IPS DF 4.7 (cell line): ENCODE measurements around the gene FARP1.

Source experiments
- DNase-seq: peaks from one replicate; pipeline ENCODE4 v3.0.0-alpha.2; 2013; ENCODE audit warnings: low spot score; ENCODE audit errors: extremely low read depth

FARP1 gene

GRCh38 chr13:98142380-98143156 lies at the start of gene FARP1:
Gene FARP1, plus strand, starts transcription at chr13:98143094. Its CDS starts 70,149 bp downstream, at chr13:98213243.
- DNase-seq: no peak

DNA sequence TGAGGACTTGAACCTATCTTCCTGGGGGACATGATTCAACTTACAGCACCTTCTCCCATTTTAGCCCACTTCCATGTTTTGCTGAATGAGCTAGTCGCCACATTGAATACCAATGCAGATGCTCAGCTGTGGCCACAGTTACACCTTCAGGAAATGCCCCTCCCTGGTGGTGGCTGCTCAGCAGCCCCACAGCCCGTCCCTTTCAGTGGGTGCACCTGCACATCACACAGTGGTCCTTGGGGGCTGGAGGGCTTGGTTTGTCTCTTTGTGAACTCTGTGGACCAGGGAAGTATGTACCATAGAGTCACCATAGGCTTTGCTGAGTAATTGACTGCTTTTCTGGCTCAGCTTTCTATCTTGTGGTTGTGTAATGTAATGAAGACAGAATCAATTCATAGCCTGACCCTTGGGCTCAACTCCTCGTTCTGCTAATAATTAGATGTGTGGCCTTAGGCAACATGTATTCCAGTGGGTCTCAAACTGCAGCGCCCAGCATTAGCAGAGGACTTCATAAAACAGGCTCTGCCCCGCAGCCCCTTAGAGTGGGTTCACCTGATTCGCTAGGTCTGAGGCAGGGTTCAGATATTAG lies 48.1 kb upstream of the FARP1 start:
- no peak for DNase-seq

GRCh38 chr13:98096059-98096458 lies 46.8 kb upstream of the FARP1 start:
- DNase-seq: no peak

DNA sequence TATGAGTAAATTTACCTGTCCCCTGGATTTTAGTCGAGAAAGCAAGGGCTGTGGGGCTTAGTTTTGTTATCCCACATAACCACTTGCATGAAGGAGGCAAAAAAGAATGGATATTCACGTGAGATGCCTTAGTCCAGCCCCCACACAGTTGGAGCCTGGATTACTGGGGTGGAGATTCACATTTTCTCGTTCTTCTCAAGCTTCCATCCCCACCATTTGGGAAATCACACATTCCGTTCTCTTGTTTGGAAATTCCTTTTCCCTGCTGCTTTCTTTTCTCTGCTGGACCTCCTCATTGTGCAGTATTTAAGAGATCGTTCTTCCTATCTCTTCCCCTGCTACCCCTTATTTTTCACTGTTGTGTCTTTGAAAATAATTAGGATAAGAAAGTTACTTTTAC lies 45.1 kb upstream of the FARP1 start:
- DNase-seq: no peak

DNA sequence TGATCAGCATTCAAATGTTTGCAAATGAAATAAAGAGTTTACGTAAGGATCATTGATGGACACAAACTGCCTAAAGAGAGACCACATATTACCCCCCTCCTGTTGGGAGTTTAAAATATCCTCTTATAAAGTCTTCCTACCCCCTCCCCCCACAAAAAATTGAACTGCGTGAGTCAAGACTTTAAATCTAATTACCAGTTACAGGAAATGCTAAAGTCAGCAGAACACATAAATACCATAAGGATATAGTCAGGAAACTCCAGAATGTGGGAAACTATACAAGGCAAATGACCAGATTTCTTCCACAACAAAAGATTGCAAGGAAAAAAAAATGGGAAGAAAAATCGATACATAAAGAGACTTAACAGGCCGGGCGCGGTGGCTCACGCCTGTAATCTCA lies 44.4 kb upstream of the FARP1 start:
- no peak for DNase-seq

GRCh38 chr13:98099627-98100026 lies 43.3 kb upstream of the FARP1 start:
- no peak for DNase-seq

DNA sequence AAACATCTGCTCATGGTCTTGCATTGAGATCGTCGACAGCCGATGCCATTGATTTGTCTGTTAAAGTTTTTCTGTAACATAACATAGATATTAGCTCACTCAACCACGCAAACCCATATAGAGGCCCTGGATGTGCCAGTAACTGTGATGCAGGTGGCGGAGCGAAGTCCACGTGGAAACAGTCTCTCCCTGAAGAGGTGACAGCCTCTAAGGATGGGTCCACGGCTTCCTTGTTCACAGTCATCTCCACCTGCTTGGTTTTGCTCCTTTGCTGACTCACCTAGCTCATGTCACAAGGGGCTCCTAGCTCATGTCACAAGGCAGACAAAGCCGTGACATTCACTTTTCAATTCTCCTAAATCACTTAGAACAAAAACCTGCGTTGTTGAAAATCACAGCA lies 42.4 kb upstream of the FARP1 start:
- DNase-seq: no peak

- DNase-seq: no peak
Measured at GRCh38 chr13:98103531-98103930, 39.4 kb upstream of the FARP1 start.

- no peak for DNase-seq
Measured at GRCh38 chr13:98103942-98104880, 38.7 kb upstream of the FARP1 start.

GRCh38 chr13:98105929-98106336 lies 37.0 kb upstream of the FARP1 start:
- no peak for DNase-seq

DNA sequence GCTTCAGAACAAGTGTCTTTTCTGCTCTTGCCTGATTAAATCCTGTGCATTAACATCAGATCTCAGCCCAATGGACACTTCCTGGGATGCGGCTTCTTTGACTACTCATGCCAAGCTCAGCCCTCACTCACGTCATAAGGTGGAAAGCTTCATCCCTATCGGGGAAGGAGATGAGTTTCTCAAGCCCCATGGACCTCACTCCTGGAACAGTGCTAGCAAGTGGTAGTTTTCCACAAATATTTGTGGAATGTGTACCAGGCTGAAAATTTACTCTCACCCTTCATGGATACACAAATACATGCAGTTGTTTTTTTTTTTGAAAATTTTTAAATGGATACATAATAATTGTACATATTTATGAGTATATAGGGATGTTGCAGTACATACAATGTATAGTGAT lies 34.6 kb upstream of the FARP1 start:
- DNase-seq: no peak

- no peak for DNase-seq
Measured at GRCh38 chr13:98109226-98109853, 33.6 kb upstream of the FARP1 start.

DNA sequence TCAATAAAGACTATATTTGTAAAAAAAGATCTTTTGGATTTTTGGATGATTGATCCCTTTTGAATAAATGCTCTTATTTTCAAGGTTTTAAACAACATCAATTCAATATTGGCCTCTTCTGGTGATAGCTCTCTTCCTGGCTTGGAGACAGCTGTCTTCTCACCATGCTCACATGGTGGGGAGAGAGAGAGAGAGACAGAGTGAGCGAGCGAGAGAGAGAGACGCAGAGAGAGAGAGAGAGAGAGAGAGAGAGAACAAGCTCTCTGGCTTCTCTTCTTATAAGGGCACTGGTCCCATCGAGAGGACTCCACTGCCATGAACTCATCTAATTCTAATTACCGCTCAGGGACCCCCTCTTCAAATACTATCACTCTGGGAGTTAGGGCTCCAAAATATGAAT lies 32.1 kb upstream of the FARP1 start:
- DNase-seq: no peak

GRCh38 chr13:98111168-98112098 lies 31.5 kb upstream of the FARP1 start:
- no peak for DNase-seq

DNA sequence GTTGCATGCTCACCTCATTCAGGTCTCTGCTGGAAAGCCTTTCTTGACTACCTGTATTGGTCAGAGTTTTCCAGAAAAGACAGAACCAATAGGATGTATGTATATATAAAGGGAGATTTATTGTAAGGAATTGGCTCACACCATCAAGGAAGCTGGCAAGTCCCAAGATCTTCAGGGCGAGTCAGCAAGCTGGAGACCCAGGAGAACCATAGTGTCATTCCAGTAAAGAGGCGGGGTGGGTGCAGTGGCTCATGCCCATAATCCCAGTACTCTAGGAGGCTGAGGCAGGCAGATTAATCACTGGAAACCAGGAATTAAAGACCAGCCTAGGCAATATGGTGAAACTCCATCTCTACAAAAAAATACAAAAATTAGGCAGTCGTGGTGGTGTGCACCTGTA lies 30.4 kb upstream of the FARP1 start:
- DNase-seq: no peak

GRCh38 chr13:98118865-98119264 lies 24.0 kb upstream of the FARP1 start:
- DNase-seq: no peak

DNA sequence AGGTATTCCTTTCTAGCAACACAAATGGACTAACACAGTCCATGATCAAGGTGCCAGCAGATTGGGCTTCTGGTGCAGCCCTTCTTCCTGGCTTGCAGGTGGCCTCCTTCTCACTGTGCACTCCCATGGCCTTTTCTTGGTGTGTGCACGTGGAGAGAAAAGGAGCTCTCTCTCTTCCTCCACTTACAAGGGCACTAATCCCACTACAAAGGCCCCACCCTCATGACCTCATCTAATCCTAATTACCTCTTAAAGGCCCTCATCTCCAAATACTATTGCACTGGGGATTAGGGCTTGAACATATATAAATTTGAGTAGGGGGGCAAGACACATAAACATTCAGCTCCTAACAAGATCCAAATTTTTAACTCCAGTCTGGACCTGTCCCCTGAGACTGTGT lies 19.7 kb upstream of the FARP1 start:
- DNase-seq: no peak

DNA sequence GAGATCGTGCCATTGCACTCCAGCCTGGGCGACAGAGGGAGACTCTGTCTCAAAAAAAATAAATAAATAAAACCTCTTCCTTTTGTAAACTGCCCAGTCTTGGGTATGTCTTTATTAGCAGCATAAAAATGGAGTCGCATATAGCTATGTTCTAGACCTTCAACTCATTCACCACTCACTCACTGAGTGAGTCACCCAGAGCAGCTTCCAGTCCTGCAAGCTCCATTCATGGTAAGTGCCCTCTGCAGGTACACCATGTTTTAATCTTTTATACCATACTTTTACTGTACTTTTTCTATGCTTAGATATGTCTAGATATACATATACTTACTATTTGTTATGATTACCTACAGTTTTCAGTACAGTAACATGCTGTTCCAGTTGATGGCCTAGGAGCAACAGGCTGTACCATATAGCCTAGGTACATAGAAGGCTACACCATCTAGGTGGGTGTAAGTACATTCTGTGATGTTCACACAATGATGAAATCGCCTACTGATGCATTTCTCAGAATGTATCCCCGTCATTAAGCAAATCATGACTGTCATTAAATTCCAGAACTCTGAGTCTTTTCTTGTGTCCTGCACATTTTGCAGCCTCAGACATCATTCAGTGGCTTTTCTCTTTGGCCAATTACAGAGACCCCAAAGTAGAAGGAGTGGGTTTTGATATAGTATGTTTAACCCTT lies 13.7 kb upstream of the FARP1 start:
- DNase-seq: no peak

DNA sequence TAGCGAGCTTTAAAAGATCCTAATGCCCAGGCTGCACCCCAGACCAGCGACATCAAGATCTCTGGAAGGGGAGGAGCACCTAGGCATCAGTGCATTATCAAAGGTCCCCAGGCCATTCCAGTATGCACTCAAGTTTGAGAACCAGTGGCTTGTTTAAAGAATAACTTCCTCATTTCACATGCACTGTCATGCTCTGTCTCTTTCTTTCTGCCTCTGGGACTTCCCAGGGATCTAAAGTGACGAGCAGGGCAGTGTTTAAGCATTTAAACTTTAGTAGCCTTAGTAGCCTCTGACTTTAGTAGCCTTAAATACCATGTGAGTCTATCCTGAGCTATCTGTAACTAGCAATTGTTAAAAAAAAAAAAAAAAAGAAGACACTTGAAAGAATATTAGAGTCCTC lies 8.9 kb upstream of the FARP1 start:
- DNase-seq: no peak

GRCh38 chr13:98134901-98135300 lies 8.0 kb upstream of the FARP1 start:
- no peak for DNase-seq
